Type B pancreatic cell (in vitro differentiated cells): ENCODE measurements around the gene TPSB2. TPM values are rescaled to one million over a fixed set of nuclear protein-coding genes. Genes with fewer than 3 reads are reported as not detected.

Source experiments
- DNase-seq: peaks from one replicate; pipeline ENCODE4 v3.0.0; 2021; ENCODE audit warnings: mixed read lengths; ENCODE audit not compliant: unreplicated experiment; ENCODE audit errors: extremely low spot score
- H3K27ac Mint-ChIP-seq: 2 replicates; pipeline ENCODE4 v1.8.0; 2021; ENCODE audit warnings: mild to moderate bottlenecking, mixed read lengths
- H3K27me3 Mint-ChIP-seq: 2 replicates; pipeline ENCODE4 v1.8.0; 2021; ENCODE audit warnings: mixed read lengths
- H3K36me3 Mint-ChIP-seq: 2 replicates; pipeline ENCODE4 v1.8.0; 2021; ENCODE audit warnings: mixed read lengths
- H3K4me1 Mint-ChIP-seq: one replicate; pipeline ENCODE4 v1.8.0; 2021; ENCODE audit warnings: mixed read lengths; ENCODE audit not compliant: unreplicated experiment
- H3K4me3 Mint-ChIP-seq: 2 replicates; pipeline ENCODE4 v1.8.0; 2021; ENCODE audit warnings: mild to moderate bottlenecking, mixed read lengths
- H3K9me3 Mint-ChIP-seq: 2 replicates; pipeline ENCODE4 v1.8.0; 2021; ENCODE audit warnings: mixed read lengths
- CTCF ChIP-seq: fragments of 200-600 bp; sonication (generic); conservative IDR thresholded peaks from 2 replicates; pipeline ENCODE4 v1.5.0; 2021; ENCODE audit warnings: antibody characterized with exemption, mild to moderate bottlenecking
- total RNA-seq: library from RNA; stranded (reverse); gene quantifications from 2 replicates; pipeline ENCODE4 v1.2.1, GENCODE V29; 2021; ENCODE audit warnings: low replicate concordance

TPSB2 gene
- total RNA-seq, 1 donor from 2014 or later: not detected

- DNase-seq: no peak
- no peaks in the 10 kb centered on the region for H3K9me3 Mint-ChIP-seq
- no peaks in the 10 kb centered on the region for H3K27me3 Mint-ChIP-seq
- H3K36me3 Mint-ChIP-seq: no peaks in the 10 kb centered on the region
- TF ChIP-seq CTCF: no peak
- no peak overlapping the region for H3K27ac Mint-ChIP-seq
- no peak overlapping the region for H3K4me3 Mint-ChIP-seq
- no peaks in the 10 kb centered on the region for H3K4me1 Mint-ChIP-seq
These were observed 13.1 kb downstream of the TPSB2 start for GRCh38 chr16:1216681-1217400.

GRCh38 chr16:1216296-1216619, 13.7 kb downstream of the TPSB2 start:
- Mint-ChIP-seq H3K27ac (no peak overlapping the region), H3K4me3 (no peak overlapping the region), H3K27me3 (no peaks in the 10 kb centered on the region), H3K36me3 (no peaks in the 10 kb centered on the region), H3K9me3 (no peaks in the 10 kb centered on the region), H3K4me1 (no peaks in the 10 kb centered on the region)
- DNase-seq: no peak
- no peak for TF ChIP-seq CTCF

GRCh38 chr16:1215574-1216295, 14.2 kb downstream of the TPSB2 start:
- H3K9me3 Mint-ChIP-seq: no peaks in the 10 kb centered on the region
- no peak for TF ChIP-seq CTCF
- no peaks in the 10 kb centered on the region for H3K4me1 Mint-ChIP-seq
- no peak overlapping the region for H3K4me3 Mint-ChIP-seq
- no peaks in the 10 kb centered on the region for H3K36me3 Mint-ChIP-seq
- H3K27ac Mint-ChIP-seq: no peak overlapping the region
- no peaks in the 10 kb centered on the region for H3K27me3 Mint-ChIP-seq
- DNase-seq: no peak

- H3K27me3 Mint-ChIP-seq: no peaks in the 10 kb centered on the region
- H3K27ac Mint-ChIP-seq: no peak overlapping the region
- H3K9me3 Mint-ChIP-seq: no peaks in the 10 kb centered on the region
- H3K4me1 Mint-ChIP-seq: no peaks in the 10 kb centered on the region
- no peak overlapping the region for H3K4me3 Mint-ChIP-seq
- no peaks in the 10 kb centered on the region for H3K36me3 Mint-ChIP-seq
- TF ChIP-seq CTCF: no peak
- no peak for DNase-seq
These were observed 15.3 kb downstream of the TPSB2 start for GRCh38 chr16:1214719-1215118.

- H3K27ac Mint-ChIP-seq: no peak overlapping the region
- no peaks in the 10 kb centered on the region for H3K4me1 Mint-ChIP-seq
- no peaks in the 10 kb centered on the region for H3K27me3 Mint-ChIP-seq
- no peaks in the 10 kb centered on the region for H3K36me3 Mint-ChIP-seq
- no peak overlapping the region for H3K4me3 Mint-ChIP-seq
- DNase-seq: no peak
- no peak for TF ChIP-seq CTCF
- H3K9me3 Mint-ChIP-seq: no peaks in the 10 kb centered on the region
These were observed 16.1 kb downstream of the TPSB2 start for GRCh38 chr16:1213796-1214372.
